GM19438 (cell line): ENCODE results near the gene GMDS.

Source experiments
- ATAC-seq: cut with Tn5 transposase; IDR thresholded peaks from one replicate; pipeline ENCODE4 v1.9.1; 2021; ENCODE audit warnings: low read depth; ENCODE audit not compliant: unreplicated experiment

The GMDS gene

DNA sequence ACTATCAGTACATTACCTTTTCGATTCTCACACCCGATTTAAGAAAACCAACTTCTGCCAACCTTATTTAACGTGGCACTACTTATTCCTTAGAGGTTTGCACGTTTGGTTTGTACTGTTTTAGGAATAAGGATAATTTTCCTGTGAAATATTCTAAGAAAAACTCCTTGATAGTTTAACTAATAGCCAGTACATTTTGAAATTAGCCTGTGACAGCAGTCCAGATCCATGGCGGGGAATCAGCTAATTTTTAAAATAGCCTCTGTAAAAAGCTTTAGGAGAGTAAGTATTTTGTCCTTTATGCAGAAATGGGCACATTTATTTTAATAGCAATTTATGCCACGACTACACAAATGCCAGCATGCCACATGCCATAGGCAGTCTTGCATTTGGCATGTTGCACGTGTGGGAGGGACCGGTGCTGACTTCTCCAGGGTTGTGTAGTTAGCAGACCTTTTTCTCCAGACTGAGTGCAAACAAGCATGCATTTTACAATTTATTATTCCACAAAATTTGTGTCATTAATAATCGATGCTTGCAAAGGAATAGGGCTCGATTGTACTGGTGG is 629.5 kb downstream of the GMDS start:
- ATAC-seq: no peak

GRCh38 chr6:1615151-1615852 is 630.1 kb downstream of the GMDS start:
- ATAC-seq: no peak

DNA sequence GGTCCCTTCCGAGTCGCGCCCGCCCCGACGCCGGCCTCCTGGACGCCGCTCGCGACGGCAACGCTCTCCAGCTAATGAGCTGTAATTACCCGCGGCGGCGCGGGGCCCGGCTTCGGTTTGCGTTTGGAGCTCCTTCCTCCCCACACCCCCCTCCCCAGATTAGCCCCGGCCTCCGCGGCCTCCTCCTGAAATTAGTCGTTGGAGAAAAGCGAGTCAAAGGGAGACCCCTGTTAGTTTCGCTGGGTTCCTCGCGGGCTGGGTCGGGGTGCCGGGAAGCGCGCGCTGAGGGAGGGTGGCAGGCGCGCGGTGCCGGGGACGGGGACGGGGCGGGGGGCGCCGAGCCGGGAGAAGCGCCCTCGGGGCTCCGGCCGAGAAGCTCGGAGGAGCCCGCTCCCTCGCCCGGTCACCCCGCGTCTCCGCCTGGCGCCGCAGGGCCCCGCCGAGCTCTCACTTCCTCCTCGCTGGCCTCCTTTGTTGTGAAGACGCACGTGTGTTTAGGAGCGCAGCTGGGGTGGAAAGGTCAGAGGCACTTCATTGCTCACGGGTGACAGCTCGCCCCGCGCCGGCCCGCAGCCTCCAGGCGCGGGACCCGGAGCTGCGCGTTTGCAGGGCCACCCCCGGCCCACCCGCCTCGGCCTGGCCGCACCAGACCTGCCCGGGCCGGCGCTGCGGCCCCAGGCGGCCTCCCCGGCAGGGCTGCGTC is 630.8 kb downstream of the GMDS start:
- ATAC-seq: no peak

GRCh38 chr6:1613688-1614447 is 631.5 kb downstream of the GMDS start:
- ATAC-seq: no peak

- ATAC-seq: no peak
Measured at GRCh38 chr6:1613346-1613687, 632.1 kb downstream of the GMDS start.

GRCh38 chr6:1612974-1613306 is 632.5 kb downstream of the GMDS start:
- ATAC-seq: no peak

DNA sequence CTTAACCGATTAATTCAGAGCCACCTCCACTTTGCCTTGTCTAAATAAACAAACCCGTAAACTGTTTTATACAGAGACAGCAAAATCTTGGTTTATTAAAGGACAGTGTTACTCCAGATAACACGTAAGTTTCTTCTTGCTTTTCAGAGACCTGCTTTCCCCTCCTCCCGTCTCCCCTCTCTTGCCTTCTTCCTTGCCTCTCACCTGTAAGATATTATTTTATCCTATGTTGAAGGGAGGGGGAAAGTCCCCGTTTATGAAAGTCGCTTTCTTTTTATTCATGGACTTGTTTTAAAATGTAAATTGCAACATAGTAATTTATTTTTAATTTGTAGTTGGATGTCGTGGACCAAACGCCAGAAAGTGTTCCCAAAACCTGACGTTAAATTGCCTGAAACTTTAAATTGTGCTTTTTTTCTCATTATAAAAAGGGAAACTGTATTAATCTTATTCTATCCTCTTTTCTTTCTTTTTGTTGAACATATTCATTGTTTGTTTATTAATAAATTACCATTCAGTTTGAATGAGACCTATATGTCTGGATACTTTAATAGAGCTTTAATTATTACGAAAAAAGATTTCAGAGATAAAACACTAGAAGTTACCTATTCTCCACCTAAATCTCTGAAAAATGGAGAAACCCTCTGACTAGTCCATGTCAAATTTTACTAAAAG is 633.0 kb downstream of the GMDS start:
- no peak for ATAC-seq

- ATAC-seq: no peak
Measured at GRCh38 chr6:1611572-1612298, 633.7 kb downstream of the GMDS start.

DNA sequence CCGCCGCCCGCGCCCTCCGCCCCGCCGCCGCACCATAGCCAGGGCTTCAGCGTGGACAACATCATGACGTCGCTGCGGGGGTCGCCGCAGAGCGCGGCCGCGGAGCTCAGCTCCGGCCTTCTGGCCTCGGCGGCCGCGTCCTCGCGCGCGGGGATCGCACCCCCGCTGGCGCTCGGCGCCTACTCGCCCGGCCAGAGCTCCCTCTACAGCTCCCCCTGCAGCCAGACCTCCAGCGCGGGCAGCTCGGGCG is 634.2 kb downstream of the GMDS start:
- no peak for ATAC-seq

DNA sequence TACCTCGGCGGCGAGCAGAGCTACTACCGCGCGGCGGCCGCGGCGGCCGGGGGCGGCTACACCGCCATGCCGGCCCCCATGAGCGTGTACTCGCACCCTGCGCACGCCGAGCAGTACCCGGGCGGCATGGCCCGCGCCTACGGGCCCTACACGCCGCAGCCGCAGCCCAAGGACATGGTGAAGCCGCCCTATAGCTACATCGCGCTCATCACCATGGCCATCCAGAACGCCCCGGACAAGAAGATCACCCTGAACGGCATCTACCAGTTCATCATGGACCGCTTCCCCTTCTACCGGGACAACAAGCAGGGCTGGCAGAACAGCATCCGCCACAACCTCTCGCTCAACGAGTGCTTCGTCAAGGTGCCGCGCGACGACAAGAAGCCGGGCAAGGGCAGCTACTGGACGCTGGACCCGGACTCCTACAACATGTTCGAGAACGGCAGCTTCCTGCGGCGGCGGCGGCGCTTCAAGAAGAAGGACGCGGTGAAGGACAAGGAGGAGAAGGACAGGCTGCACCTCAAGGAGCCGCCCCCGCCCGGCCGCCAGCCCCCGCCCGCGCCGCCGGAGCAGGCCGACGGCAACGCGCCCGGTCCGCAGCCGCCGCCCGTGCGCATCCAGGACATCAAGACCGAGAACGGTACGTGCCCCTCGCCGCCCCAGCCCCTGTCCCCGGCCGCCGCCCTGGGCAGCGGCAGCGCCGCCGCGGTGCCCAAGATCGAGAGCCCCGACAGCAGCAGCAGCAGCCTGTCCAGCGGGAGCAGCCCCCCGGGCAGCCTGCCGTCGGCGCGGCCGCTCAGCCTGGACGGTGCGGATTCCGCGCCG is 634.7 kb downstream of the GMDS start:
- ATAC-seq: peak; percentile 35

DNA sequence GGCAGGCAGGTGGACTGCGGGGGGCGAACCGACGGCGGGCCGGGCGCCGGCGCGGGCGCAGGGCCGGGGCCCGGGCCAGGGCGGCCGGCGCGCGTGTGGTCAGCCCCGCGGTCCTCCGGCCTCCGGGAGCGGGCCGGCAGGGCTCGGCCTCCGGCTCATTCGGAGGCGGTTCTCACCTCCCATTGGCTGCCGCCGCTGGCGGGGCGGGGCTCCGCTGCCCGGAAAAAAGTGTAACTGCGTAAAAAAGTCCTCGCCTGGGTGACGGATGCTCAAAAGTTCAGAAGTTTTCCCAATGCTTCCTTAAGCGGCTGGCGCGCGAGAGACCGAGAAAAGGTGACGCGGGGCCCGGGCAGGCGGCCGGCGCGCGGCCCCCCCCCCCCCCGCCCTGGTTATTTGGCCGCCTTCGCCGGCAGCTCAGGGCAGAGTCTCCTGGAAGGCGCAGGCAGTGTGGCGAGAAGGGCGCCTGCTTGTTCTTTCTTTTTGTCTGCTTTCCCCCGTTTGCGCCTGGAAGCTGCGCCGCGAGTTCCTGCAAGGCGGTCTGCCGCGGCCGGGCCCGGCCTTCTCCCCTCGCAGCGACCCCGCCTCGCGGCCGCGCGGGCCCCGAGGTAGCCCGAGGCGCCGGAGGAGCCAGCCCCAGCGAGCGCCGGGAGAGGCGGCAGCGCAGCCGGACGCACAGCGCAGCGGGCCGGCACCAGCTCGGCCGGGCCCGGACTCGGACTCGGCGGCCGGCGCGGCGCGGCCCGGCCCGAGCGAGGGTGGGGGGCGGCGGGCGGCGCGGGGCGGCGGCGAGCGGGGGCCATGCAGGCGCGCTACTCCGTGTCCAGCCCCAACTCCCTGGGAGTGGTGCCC is 635.5 kb downstream of the GMDS start, which contains the start of gene FOXC1:
FOXC1 (plus strand) TSS at position 268 of the 849 bp plus-strand sequence; CDS start at position 799, 531 bp downstream.
- ATAC-seq: peak; percentile 57

GRCh38 chr6:1609041-1609647 is 636.3 kb downstream of the GMDS start:
- ATAC-seq: no peak

DNA sequence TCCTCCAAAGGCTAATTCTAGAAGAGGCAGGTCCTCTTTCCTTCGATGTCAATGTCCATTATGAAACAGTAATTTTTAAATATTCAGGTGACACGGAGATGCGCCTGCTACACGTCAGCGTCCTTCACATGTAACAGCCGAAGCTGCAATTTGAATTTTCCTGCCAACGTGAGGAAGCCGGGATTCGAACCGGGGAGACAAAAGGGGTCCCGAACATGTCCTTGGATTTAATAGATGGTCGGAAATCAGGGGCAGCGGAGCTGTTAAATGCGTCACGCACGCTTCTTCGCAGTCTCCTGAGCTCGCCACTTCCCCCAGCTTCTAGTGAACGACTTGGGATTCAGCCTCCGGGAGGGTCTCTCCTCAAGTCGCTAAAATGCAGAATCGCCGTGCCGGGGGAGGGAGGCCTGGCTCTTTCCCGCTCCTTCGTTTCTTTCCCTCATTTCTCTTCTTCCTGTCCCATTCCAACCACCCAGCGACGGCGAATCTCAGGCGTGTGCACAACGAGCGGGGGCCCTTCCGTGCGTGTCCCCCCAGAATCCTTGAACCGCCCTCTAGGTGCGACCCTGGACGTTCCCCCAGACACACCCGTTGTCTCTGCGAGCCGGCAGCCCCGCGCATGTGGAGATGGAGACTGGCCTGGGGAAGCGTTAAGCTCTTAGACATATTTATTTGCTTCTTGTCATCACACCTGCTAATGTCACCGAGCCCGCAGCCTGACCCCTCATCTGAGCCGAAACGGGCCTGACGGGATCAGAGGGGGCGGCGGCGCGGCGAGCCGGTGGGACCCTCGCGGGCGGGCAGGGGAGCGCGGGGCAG is 637.0 kb downstream of the GMDS start:
- no peak for ATAC-seq

- no peak for ATAC-seq
Measured at GRCh38 chr6:1607516-1608221, 637.7 kb downstream of the GMDS start.

- no peak for ATAC-seq
Measured at GRCh38 chr6:1606780-1607515, 638.5 kb downstream of the GMDS start.
